Stimulated activated CD8-positive, alpha-beta memory T cell treated with anti-CD3 and anti-CD28 coated beads, Interleukin-7, amount 100 ng/mL, for 1 hour (primary cell): ENCODE measurements around the gene RAI1.

ENCODE experiments used
- DNase-seq, 2 donors: peaks; one replicate each; pipeline ENCODE4 v3.0.0-alpha.2; 2020; ENCODE audit warnings: low read depth in 2 of 2

The RAI1 gene

DNA sequence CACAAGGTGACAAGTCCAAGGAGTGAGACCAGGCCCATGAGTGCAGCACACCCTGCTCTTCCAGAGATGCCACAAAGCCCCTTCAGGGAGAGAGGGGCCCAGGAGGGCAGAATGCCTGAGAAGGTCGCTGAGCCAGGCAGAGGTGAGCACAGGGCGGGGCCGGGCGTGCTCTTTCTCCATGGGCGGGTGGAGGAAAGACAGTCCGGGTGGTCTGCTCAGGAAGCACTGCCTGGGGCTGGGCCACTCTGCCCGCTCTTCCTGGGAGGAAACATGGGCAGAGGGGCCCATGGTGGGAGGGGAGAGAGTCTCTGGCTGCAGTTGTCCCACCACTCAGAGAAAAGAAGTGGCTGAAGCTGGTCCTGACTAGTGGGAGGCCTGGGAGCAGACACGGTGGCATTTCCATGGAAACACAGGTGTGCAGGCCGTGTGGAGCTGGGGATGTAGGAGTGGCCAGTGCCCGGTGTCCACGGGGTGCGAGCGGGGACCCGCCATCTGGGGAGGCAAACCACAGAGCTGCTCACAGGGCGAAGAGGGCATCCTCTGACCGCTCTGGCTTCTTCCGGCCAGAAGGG lies 165.9 kb downstream of the RAI1 start:
- DNase-seq, result no peak

- DNase-seq, result no peak
Observed at GRCh38 chr17:17847726-17848125, 166.5 kb downstream of the RAI1 start.

GRCh38 chr17:17848311-17849082 lies 167.2 kb downstream of the RAI1 start:
- DNase-seq, result no peak

DNA sequence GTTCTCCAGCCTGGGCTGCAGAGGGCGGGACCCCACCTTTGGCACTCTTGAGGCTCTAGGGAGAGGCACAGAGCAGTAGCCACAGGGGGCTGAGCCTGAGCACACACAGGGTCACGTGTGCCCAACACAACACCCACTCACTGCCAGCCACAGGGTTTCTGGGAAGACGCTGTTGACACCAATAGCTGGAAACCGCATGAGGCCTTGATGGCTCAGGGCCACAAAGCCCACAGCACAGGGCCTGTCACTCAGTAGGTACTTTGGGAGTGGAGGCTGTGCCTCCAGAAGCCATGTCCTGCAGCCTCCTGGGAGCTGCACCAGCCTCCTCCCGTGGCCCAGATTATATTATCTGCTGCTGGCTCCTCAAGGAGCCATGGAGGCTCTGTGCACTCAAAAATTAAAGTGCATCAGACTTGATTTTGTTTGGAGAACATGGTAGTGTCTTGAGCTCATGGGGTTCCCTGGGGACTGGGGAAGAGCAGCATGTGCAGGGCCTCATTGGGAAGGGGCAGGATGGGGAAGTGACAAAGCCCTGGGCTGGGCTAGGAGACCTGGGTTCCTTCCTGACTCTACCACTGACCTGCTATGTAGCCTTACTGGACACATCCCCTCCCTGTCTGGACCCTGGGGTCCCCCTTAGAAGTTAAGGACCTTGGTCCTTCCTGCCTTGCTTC lies 168.0 kb downstream of the RAI1 start:
- DNase-seq, result peak; percentile 63 to 65

- DNase-seq, result peak; percentile 27 to 30
Observed at GRCh38 chr17:17849845-17850373, 168.7 kb downstream of the RAI1 start.

GRCh38 chr17:17851103-17852002 lies 170.1 kb downstream of the RAI1 start:
- DNase-seq, result no peak

DNA sequence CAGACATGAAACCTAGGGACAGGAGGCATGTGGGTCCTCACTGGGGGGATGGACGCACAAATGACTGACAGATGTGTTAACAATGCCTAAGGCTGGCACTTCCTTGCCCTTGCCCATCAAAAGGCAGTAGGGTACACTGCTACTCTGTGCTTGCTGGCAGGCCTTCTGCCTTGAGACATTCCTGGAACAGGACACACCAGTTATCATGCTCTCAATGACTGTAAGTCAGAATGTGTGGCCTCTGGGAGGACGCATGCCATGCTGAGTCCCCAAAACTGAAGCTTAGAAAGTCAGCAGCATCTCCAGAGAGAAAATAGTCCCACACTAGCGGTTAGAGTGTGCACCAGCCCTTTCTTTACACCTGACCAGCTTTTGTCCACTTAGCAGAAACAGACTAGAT lies 171.7 kb downstream of the RAI1 start:
- DNase-seq, result no peak

DNA sequence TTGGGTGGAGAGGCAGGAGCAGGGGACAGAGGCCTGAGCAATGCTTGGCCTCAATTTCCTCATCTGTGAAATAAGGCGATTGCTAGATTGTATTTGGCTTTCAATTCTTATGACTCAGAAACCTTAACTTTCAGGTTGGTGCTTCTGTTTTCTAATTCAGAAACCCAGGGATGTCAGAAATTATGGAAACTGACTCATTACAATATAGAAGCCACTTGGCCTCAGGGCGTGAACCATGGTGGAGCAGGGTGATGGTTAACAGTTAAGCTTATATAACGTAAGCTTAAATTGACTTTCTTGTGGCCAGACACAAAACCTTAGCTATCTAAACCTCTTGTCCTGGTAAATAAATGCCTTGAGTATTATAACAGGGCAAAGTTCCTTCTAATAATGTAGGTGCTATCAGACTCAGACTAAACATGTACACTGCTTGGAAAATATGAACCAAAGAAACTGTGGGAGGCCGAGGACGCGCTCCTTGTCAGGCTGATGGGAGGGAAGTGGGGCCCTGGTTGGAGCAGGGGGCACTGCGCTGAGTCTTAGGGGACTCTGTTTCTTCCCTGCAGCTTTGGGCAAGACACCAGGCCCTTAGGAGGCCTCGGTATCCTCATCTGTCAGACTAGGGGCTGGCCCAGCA lies 172.7 kb downstream of the RAI1 start:
- DNase-seq, result no peak

GRCh38 chr17:17855976-17856375 lies 174.7 kb downstream of the RAI1 start:
- no peak for DNase-seq

GRCh38 chr17:17856386-17856785 lies 175.1 kb downstream of the RAI1 start:
- no peak for DNase-seq

DNA sequence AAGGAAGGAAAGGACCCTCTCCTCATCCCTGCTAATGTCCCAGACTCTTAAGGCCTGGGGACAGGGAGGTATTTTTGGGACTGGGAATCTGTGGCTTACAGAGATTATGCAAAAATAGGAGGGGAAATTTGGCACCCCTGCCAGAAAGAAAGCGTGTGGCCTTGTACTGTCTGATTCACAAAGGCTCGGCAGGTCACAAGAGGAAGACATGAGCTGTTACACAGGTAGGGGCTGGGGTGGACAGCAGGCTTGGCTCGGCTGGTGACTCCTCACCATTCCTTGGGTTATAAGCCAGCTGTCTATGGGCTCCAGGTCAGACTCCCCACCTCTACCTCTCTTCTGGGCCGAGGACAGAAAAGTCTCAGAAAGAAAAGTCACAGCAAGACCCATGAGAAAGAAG lies 176.2 kb downstream of the RAI1 start:
- no peak for DNase-seq

GRCh38 chr17:17859909-17860765 lies 178.9 kb downstream of the RAI1 start:
- DNase-seq, result peak; percentile 33 to 54

DNA sequence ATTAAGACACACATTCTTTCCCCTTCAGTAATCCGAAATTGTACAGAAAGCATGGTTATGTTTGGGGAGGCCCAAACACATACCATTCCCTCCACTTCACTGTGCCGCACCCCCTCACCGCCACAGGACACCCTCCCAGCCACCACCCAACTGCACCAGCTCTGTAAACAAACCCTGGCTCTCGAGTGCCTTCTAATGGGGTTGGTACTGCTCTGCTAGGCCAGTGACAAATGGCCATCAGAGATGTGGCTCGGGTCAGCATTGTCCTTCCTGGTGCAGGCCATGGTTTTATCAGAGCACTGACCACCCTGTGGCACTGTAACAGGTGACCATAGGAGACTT lies 179.5 kb downstream of the RAI1 start:
- no peak for DNase-seq
